GM19463 (cell line): ENCODE measurements around the gene CALM1.

Experiments used
- ATAC-seq: cut with Tn5 transposase; IDR thresholded peaks from one replicate; pipeline ENCODE4 v1.9.1; 2021; ENCODE audit warnings: mild to moderate bottlenecking, moderate library complexity; ENCODE audit not compliant: unreplicated experiment

CALM1 gene

GRCh38 chr14:90440592-90440991 is 43.8 kb downstream of the CALM1 start:
- ATAC-seq, result no peak

GRCh38 chr14:90442388-90442787 is 45.6 kb downstream of the CALM1 start:
- no peak for ATAC-seq

GRCh38 chr14:90443161-90444076 is 46.6 kb downstream of the CALM1 start:
- no peak for ATAC-seq

- ATAC-seq, result no peak
Observed at GRCh38 chr14:90444077-90444696, 47.4 kb downstream of the CALM1 start.

GRCh38 chr14:90445011-90445410 is 48.2 kb downstream of the CALM1 start:
- no peak for ATAC-seq

GRCh38 chr14:90446405-90446804 is 49.6 kb downstream of the CALM1 start:
- no peak for ATAC-seq

- no peak for ATAC-seq
Observed at GRCh38 chr14:90447720-90448497, 51.1 kb downstream of the CALM1 start.

- ATAC-seq, result no peak
Observed at GRCh38 chr14:90449411-90449810, 52.6 kb downstream of the CALM1 start.

- no peak for ATAC-seq
Observed at GRCh38 chr14:90450151-90450550, 53.3 kb downstream of the CALM1 start.

GRCh38 chr14:90450667-90451066 is 53.8 kb downstream of the CALM1 start:
- no peak for ATAC-seq

GRCh38 chr14:90451443-90451842 is 54.6 kb downstream of the CALM1 start:
- ATAC-seq, result no peak

- ATAC-seq, result no peak
Observed at GRCh38 chr14:90451961-90452360, 55.1 kb downstream of the CALM1 start.

- no peak for ATAC-seq
Observed at GRCh38 chr14:90452366-90452765, 55.5 kb downstream of the CALM1 start.

GRCh38 chr14:90453401-90453951 is 56.6 kb downstream of the CALM1 start:
- ATAC-seq, result no peak

GRCh38 chr14:90454041-90455000 is 57.5 kb downstream of the CALM1 start:
- ATAC-seq, result no peak

GRCh38 chr14:90455100-90455571 is 58.3 kb downstream of the CALM1 start:
- ATAC-seq, result no peak

- ATAC-seq, result no peak
Observed at GRCh38 chr14:90456551-90456950, 59.7 kb downstream of the CALM1 start.

GRCh38 chr14:90457186-90457585 is 60.4 kb downstream of the CALM1 start:
- ATAC-seq, result no peak
